Measurements from ENCODE around the gene OOSP1.
"Not testable (repeated sequence)": the region's sequence is repeated elsewhere in the genome, so short reads cannot be mapped to it uniquely, and the experiment has no call there.

Gene OOSP1

DNA sequence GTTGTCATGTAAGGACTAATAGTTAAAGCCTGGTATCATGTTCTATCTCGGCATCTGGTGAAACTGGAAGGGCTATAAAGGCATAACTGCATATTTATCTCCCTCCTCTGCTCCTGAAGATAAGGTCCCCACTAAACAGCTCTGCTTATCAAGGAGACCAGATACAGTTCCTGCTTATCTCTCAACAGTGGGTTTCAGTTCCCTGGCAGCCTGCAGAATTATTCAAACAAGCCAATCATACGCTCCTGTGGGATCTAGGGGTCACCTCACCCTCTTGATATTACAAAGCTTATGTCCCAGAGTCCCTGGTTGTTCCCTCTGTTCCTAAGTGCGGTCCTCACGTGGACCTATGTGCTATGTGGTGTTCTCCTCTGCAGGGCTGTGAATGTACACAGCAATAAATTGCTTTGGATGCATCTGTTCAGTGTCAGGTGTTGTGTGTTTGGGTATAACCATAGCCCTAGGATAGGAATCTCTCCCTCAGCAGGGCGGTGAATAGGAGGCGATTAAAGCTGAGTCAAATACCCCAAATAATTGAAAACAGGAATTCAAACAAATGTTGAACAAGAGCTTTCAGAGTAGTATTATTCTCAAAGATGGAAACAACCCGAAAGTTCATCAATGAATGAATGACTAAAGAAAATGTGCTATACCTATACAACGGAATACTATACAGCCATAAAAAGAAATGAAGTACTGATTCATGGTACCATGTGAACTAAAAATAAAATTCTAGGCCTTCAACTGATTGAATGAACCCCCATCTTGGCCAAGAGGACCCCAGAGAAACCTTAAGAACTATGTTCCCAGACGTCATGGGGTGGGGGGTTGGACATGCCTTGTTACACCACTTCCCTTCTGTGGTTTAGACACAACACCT, 22.5 kb downstream of the OOSP1 start:
- no peak for DNase-seq (ENCODE audit: low read depth in 2 of 2)

DNA sequence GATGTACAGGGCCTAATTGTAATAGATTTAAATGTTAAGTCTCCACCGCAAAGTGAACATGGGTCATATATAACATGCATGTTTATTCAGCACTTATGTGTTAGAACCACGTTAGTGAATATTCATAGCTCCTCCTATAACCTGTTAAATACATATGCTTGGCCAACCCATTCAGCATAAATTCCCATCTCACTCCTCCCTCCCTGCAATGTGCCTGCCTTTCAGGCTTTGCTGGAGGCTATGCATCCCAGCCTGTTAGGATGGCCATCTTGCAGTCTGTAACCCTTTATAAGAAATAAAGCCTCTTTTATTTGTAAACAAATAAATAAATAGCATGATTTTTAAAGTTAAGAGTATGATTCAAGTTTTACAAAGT, 23.9 kb downstream of the OOSP1 start:
- DNase-seq (ENCODE audit: low read depth in 2 of 2), result no peak

DNA sequence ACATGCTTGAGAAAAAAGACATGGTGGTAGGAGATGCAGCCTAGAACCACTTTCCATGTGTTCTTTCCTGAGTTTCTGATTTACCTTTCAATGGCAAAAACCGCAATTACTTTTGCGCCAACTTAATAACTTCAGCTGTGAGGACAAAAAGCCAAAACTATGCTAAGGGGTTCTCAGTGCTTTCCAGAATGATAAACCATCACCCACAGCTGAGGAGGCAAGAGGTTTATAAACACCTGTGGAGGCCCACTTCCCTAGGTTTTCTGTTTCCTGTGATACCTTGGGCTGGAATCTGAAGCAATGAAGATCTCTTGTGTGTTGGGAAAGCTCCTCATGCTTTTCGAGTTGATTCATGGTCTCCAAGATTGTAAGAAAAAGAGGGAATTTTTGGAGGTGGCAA, 25.5 kb downstream of the OOSP1 start, which contains the start of gene OOSP4A:
TSS of gene OOSP4A (plus strand) at position 301 of the 400 bp plus-strand sequence. CDS start at position 301, 0 bp downstream.
- no peak for DNase-seq (ENCODE audit: low read depth in 2 of 2)

DNA sequence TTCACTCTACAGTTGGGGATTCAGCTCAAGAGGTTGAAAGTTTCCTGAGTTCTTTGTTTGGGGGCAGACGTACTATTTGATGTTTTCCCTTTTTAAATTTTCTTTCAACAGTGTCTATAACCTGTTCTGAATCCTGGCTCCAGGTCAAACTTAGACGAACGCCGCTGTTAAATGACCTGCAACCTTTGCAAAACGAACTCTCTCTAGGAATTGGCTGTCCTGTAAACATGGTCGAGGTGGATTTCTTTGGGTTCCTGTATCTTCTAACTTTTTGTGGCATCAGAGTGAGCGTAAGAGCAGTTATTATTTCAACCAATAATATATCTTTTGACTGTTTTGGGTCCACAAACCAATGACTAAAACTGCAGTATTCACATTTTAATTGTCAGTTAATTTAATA, 27.2 kb downstream of the OOSP1 start:
- no peak for DNase-seq (ENCODE audit: low read depth in 2 of 2)

DNA sequence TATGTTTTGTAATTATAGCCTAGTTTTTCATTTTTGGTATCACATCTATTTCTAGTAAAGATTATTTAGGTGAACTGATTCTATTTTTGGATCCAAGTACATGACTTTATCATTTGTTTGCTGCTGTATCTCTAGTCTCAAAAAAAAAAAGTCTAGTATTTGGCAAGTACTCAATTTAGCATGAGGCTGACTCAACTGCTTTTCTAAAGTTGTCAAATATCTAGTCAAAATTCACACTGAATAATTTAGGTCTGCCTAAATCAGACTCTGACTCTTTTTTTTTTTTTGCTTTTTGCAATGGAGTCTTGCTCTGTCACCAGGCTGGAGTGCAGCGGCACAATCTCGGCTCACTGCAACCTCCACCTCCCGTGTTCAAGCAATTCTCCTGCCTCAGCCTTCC, 28.0 kb downstream of the OOSP1 start:
- DNase-seq (ENCODE audit: low read depth in 2 of 2), result no peak

DNA sequence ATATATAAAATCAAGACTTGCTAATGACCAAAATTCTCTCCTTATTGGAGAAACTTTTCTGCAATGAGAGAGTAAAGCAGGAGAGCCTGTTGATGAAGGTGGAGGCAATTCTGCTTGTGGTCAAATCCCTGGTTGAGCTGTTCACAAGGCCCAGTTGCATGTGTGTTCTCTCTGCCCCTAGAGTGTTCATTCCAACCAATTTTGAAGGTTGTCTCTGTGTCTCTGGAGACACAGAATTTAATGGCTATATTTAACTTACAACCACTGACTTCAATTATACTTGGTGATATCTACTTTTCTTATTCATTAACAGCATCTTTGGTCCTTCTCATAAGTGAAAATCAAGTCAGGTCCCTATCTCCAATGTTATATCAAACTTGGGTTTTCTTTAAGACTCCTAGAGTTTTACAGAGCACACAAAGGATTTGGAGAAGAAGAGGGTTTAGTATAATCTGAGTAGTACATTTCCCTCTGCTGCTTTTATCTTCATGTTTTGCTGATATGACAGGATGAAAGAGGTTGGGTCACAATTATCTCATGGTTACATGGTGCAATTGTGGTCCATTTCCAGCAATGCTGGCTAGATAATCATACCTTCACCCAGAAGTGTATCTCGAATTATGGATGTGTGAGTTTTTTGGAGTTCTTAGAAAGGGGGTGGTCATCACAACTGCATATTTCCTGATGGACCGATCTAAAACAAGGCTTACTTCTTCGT, 29.6 kb downstream of the OOSP1 start:
- DNase-seq (ENCODE audit: low read depth in 2 of 2), result no peak

DNA sequence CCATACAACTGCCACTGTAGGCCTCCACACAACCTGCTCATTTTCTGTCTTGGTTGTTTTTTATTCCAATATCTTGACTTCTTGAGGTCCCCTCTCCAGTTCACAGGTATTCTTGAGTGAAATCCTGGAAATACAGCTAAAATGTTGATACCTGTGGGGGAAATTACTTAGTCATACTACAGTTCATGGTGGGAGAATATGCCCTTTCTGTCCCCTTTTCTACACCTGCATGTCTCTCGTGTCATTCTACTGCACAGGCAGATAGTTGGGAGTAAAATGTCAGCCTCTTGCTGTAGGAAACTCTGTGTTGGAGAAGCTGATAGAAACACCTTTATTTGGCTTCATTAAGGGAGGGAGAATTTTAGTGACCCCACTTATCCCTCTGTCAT, 30.2 kb downstream of the OOSP1 start:
- no peak for DNase-seq (ENCODE audit: low read depth in 2 of 2)

DNA sequence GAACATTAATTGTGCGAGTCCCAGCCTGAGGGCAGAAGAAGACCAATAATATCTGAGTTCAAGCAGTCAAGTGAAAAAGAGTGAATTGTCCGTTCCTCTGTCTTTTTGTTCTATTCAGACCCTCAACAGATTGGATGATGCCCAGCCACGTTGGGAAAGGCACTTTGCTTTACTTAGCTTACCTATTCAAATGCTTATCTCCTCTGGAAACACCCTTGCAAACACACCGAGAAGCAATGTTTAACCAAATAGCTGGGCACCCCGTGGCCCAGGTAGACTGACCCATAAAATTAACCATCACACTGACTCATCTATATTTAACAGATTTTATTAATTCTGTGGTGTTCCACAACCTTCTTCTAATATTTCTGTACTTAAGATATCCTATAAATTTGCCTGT, 34.9 kb downstream of the OOSP1 start:
- no peak for DNase-seq (ENCODE audit: low read depth in 2 of 2)

DNA sequence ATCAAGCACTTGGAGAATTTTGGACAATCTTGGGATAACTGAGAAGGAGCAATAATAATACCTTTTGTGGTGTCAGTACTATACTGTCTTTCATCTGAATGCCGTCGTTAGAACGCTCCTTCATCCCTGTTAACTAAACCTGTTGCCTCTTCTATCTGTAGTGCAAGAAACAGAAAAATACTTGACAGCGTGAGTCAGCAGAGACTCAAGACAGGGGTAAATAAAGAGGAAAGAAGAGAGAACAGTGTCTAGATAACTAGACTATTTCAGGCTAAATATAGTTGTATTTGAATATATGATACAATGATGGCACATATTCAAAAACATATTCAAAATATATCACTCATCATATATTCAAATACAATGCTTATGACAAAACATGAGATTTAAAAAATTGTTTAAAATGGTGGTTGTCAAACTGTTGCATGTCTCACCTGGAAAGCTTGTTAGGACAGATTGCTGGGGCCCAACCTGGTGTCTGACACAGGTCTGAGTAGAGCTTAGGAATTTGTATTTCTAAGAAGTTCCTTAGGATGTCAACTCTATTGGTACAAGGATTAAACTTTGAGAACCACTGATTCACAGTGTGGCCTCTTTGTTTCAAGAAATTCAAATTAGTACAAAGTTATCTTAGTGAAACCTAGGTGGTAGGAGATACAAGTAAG, 43.0 kb downstream of the OOSP1 start:
- no peak for DNase-seq (ENCODE audit: low read depth in 2 of 2)

DNA sequence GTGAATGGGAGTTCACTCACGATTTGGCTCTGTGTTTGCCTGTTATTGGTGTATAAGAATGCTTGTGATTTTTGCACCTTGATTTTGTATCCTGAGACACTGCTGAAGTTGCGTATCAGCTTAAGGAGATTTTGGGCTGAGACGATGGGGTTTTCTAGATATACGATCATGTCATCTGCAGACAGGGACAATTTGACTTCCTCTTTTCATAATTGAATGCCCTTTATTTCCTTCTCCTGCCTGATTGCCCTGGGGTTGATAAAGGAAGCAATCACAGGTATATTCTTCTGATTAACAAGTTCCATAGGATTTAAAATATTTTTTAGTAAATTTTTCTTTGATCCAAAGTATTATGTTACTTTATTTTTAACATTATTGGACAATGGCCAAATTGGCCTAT, 43.8 kb downstream of the OOSP1 start:
- not testable (repeated sequence) for DNase-seq (ENCODE audit: low read depth in 2 of 2)

DNA sequence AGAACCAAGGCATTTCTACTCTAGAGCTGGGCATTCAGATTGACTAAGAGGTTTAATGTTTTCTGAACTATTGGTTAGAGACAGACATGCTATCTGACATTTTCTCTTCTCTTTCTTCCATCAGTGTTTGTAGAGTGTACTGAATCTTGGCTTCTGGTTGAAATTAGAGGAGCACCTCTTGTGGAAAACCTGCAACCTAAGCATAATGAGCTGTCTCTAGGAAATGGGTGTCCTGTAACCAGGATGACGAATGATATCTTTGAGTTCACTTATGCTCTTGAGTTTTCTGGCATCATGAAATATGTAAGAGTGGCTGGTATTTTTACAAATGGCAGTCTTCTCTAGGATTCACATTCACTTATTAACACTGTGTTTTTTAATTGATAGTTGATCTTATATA, 45.0 kb downstream of the OOSP1 start:
- no peak for DNase-seq (ENCODE audit: low read depth in 2 of 2)

DNA sequence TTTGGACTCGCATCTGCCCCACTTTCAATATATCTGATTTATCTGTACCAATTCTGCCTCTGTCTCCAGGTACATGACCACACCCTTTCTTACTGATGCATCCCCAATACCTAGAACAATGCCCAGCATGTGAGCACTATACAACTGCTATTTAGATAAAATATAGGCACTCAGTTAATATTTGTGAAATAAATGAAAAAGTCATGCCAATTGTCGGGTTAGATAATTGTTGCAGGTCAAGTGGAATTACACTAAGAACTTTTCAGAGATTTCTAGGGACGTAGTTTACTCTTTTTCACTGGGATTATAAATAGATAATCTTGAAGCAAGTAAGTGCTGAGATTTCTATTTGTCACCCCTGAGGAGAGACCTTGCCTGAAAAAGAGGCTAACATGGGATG, 46.1 kb downstream of the OOSP1 start:
- no peak for DNase-seq (ENCODE audit: low read depth in 2 of 2)

DNA sequence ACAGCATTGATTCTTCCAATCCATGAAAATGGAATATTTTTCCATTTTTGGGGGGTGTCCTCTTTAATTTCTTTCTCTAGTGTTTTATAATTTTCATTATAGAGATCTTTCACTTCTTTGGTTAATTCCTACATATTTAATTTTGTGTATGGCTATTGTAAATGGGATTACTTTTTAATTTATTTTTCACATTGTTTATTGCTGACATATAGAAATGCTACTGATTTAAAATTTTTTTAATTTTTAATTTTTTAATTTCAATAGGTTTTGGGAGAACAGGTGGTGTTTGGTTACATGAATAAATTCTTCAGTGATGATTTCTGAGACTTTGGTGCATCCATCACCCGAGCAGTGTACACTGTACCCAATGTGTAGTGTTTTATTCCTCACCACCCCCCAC, 52.2 kb downstream of the OOSP1 start:
- no peak for DNase-seq (ENCODE audit: low read depth in 2 of 2)

DNA sequence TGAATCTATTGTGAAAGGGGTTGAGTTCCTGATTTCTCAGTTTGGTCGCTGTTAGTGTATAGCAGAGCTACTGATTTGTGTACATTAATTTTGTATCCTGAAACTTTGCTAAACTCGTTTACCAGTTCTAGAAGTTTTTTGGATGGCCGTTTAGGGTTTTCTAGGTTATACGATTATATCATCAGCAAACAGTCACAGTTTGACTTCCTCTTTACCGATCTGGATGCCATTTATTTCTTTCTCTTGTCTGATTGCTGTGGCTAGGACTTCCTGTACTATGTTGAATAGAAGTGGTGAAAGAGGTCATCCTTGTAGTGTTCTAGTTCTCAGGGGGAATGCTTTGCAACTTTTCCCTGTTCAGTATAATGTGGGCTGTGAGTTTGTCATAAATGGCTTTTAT, 54.2 kb downstream of the OOSP1 start:
- DNase-seq (ENCODE audit: low read depth in 2 of 2), result no peak

DNA sequence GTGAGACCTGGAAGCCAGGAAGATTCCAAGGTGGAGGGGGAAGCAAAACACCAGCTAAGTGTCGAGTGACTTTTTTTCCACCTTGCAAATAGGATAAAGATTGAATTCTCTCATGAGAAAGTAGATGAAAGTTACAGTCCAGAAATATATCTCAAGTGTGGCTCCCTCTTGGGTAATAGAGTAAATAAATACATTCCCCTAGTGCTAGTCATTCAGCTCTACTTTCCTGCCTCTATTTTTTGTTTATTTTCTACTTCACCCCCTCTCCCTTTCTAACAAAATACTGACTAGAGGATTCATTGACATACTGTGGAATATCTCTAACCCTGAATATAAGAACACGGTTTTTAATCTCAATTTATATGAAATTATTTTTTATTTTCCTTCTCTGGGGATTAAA, 59.6 kb downstream of the OOSP1 start:
- no peak for DNase-seq (ENCODE audit: low read depth in 2 of 2)

DNA sequence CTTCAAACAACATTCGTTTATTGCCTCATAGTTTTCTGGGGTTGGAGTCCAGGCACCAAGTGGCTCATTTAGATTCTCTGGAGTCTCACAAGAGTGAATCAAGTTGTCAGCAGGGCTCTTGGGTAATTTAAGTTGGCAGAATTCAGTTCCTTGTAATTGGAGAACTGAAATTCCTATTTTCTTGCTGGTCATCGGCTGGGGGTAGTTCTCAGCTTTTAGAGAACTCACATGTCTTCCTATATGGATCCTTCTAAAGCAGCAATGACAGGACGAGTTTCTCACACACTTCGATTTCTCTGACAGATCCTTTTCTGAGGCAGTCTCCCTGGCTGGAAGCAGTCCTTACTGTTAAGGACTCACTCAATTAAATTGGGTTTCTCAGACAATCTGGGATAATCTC, 61.5 kb downstream of the OOSP1 start:
- no peak for DNase-seq (ENCODE audit: low read depth in 2 of 2)

DNA sequence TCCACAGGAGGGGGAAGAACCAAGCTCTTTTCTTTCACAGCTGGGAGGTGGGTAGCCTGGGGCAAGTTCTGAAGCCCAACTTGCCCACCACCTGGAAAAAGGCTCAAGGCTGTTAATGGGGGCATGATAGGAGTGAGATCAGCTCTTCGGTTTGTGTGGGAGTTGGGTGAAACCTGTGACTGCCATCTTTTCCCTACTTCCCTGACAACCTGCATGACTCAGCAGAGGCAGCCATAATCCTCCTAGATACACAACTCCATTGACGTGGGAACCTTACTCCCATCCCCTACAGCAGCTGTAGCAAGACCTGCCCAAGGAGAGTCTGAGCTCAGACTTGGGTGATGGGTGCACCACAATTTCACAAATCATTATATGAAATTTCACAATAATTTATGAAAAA, 65.5 kb downstream of the OOSP1 start:
- DNase-seq (ENCODE audit: low read depth in 2 of 2), result no peak

DNA sequence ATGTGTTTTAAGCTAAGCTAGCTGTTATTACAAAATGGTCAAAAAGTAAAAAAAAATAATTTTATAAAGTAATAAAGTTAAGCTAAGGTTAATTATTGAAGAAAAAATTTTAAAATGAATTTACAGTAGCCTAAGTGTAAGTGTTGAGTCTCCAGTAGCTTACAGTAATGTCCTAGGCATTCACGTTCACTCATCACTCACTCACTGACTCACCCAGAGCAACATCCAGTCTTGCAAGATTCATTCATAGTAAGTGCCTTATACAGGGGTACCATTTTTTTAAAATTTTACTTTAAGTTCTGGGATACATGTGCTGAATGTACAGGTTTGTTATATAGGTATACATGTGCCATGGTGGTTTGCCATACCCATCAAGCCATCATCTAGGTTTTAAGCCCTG, 67.1 kb downstream of the OOSP1 start:
- DNase-seq (ENCODE audit: low read depth in 2 of 2), result no peak

Measured in stimulated activated CD8-positive, alpha-beta memory T cell treated with anti-CD3 and anti-CD28 coated beads, Interleukin-7, amount 100 ng/mL, for 4 hours (primary cell).